Loucy (cell line): ENCODE measurements around the gene PLCL2.

ENCODE experiments used
- H2AFZ ChIP-seq: fragments of 200-600 bp; sonication (generic); 2 replicates; pipeline ENCODE4 v1.6.0; 2016; ENCODE audit warnings: antibody characterized with exemption, mild to moderate bottlenecking, low read length, moderate library complexity
- H3F3A ChIP-seq: fragments of 200-600 bp; 2 replicates; pipeline ENCODE4 v1.6.0; 2016; ENCODE audit warnings: antibody characterized with exemption, low read depth, mild to moderate bottlenecking
- H3K27me3 ChIP-seq: fragments of 200-600 bp; sonication (generic); 2 replicates; pipeline ENCODE4 v1.6.1; 2014; ENCODE audit warnings: low read length, mild to moderate bottlenecking; ENCODE audit not compliant: insufficient read depth, poor library complexity, severe bottlenecking
- H3K36me3 ChIP-seq: fragments of 200-600 bp; sonication (generic); 2 replicates; pipeline ENCODE4 v1.6.1; 2016; ENCODE audit warnings: low read length; ENCODE audit not compliant: insufficient read depth
- H3K4me1 ChIP-seq: fragments of 200-600 bp; sonication (generic); 2 replicates; pipeline ENCODE4 v1.5.1; 2014; ENCODE audit warnings: low read length, mild to moderate bottlenecking; ENCODE audit not compliant: insufficient read depth, poor library complexity, severe bottlenecking
- H3K4me2 ChIP-seq: fragments of 200-600 bp; sonication (generic); 2 replicates; pipeline ENCODE4 v1.6.0; 2014; ENCODE audit warnings: antibody characterized with exemption, low read length, low read depth, mild to moderate bottlenecking; ENCODE audit not compliant: poor library complexity, severe bottlenecking
- H3K4me3 ChIP-seq: fragments of 200-600 bp; sonication (generic); 2 replicates; pipeline ENCODE4 v1.5.1; 2014; ENCODE audit warnings: low read length, mild to moderate bottlenecking, mixed read lengths; ENCODE audit not compliant: poor library complexity, severe bottlenecking
- H3K79me2 ChIP-seq: fragments of 200-600 bp; sonication (generic); 2 replicates; pipeline ENCODE4 v1.6.1; 2014; ENCODE audit warnings: low read length; ENCODE audit not compliant: insufficient read depth
- H3K9ac ChIP-seq: fragments of 200-600 bp; sonication (generic); 2 replicates; pipeline ENCODE4 v1.6.0; 2014; ENCODE audit warnings: mild to moderate bottlenecking, low read depth, low read length, moderate library complexity; ENCODE audit not compliant: poor library complexity, severe bottlenecking
- H3K9me2 ChIP-seq: fragments of 200-600 bp; sonication (generic); replicated peaks from 2 replicates; pipeline ENCODE4 v1.6.1; 2016; ENCODE audit warnings: low read depth, low read length, mixed read lengths
- H3K9me3 ChIP-seq: fragments of 200-600 bp; sonication (generic); 2 replicates; pipeline ENCODE4 v1.6.1; 2014; ENCODE audit warnings: mild to moderate bottlenecking, antibody characterized with exemption, low read length, low read depth; ENCODE audit not compliant: insufficient read depth
- H4K20me1 ChIP-seq: fragments of 200-600 bp; sonication (generic); 2 replicates; pipeline ENCODE4 v1.6.0; 2014; ENCODE audit warnings: antibody characterized with exemption, low read length, mild to moderate bottlenecking; ENCODE audit not compliant: insufficient read depth, poor library complexity, severe bottlenecking
- CTCF ChIP-seq: fragments of 200-600 bp; sonication (generic); conservative IDR thresholded peaks from 2 replicates; pipeline ENCODE4 v1.5.1; 2014; ENCODE audit warnings: mild to moderate bottlenecking, antibody characterized with exemption, low read length
- EZH2phosphoT487 ChIP-seq: fragments of 200-600 bp; IDR thresholded peaks from 2 replicates; pipeline ENCODE4 v1.6.1; 2018; ENCODE audit warnings: antibody characterized with exemption, mild to moderate bottlenecking, moderate library complexity, borderline replicate concordance

PLCL2 gene

DNA sequence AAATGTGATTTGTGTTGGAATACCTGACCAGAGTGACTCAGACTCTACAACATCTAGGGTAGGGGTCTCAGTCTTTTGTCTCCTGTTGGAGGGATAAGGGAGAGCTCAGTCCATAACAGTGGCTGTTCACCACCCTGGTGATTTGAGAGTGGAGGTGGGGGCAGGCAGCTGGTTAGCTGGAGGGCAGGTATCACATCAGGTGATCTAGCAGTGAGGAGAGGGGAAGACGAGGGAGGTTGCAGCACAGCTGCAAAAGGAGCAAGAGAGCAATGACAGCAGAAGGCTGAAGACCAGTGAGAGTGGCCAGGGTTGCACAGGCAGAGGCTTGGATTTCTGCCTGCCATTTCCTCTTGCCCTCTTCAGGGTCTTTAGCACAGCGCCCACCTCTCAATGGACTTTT, 38.4 kb downstream of the PLCL2 start:
- no peak overlapping the region for H3K9ac ChIP-seq
- no peaks in the 10 kb centered on the region for H3K36me3 ChIP-seq
- no peak overlapping the region for H3K4me3 ChIP-seq
- no peaks in the 10 kb centered on the region for H3K9me2 ChIP-seq
- peaks cover 9% of the 10 kb centered on the region; the same call in 1 of the 2 replicates for H3K79me2 ChIP-seq
- H3K4me1 ChIP-seq, result no peaks in the 10 kb centered on the region
- peaks cover 4% of the 10 kb centered on the region; the same call in 1 of the 2 replicates for H3K9me3 ChIP-seq
- H4K20me1 ChIP-seq, result no peaks in the 10 kb centered on the region
- H3K27me3 ChIP-seq, result no peaks in the 10 kb centered on the region
- no peaks in the 10 kb centered on the region for H3F3A ChIP-seq
- no peak for TF ChIP-seq CTCF
- no peak for TF ChIP-seq EZH2phosphoT487
- no peak overlapping the region for H2AFZ ChIP-seq
- no peak overlapping the region for H3K4me2 ChIP-seq

DNA sequence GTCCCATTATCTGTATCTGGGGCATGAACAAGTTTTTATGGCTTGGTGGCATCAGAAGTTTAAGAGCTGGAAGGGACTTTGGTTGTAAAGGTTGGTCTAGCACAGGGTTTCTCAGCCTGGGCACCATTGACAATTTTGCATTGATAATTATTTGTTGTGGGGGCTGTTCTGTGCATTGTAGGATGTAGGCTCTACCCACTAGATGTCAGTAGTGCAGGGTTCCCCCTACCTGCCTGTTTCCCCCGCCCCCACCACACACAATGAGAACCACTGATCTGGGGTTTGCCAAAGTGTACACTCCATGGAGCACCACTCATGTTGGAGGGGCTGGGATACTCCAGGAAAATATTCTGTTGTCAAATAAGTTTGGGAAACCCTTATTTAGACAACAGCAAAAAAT, 42.7 kb downstream of the PLCL2 start:
- Histone ChIP-seq H3K4me1 (no peaks in the 10 kb centered on the region), H3K27me3 (no peaks in the 10 kb centered on the region), H3K79me2 (peaks cover 12% of the 10 kb centered on the region; the same call in 1 of the 2 replicates), H3K4me3 (no peak overlapping the region), H3K9me2 (no peaks in the 10 kb centered on the region), H2AFZ (no peak overlapping the region), H3F3A (no peaks in the 10 kb centered on the region), H3K9me3 (peaks cover 4% of the 10 kb centered on the region; the same call in 1 of the 2 replicates), H3K9ac (no peak overlapping the region), H4K20me1 (no peaks in the 10 kb centered on the region), H3K4me2 (no peak overlapping the region), H3K36me3 (no peaks in the 10 kb centered on the region)
- TF ChIP-seq CTCF (peak; percentile 67), EZH2phosphoT487 (no peak)

DNA sequence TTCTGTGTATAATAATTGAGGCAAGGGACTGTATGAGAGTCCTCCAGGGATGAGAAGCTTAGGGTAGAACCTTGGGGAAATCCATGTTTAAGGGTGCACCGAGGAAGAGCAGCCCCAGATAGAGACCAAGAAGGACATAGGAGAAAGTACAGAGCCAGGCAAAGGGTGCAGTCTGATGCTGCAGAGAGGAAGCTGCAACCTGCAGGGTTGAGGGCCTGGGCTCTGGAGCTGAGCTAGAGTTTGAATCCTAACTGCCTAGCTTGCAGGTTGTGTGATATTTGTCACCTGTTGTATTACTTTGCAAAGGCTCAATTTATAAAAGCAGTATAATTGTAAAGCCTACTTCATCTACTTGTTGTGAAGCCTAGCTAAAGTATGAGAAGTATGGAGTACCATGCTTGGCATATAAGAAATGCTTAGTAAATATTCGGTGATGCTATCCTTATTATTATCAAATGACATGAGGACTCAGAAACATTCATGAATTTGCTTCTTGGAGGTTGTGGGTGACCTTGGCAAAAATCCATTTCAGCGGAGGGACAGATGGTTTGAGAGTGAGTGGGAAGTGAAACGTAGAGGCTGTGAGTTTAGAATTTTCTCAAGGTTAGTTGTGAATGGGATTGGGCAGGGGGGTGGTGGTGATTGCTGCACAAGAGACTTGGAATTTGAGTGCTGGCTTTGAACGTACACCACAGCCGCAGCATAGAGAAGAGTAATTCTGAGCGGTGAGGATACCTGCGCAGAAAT, 43.8 kb downstream of the PLCL2 start:
- H3K79me2 ChIP-seq, result peaks cover 12% of the 10 kb centered on the region; the same call in 1 of the 2 replicates
- H2AFZ ChIP-seq, result no peak overlapping the region
- peaks cover 4% of the 10 kb centered on the region; the same call in 1 of the 2 replicates for H3K9me3 ChIP-seq
- H3K9ac ChIP-seq, result no peak overlapping the region
- H3K4me3 ChIP-seq, result no peak overlapping the region
- no peaks in the 10 kb centered on the region for H3K9me2 ChIP-seq
- no peaks in the 10 kb centered on the region for H3F3A ChIP-seq
- H4K20me1 ChIP-seq, result no peaks in the 10 kb centered on the region
- no peaks in the 10 kb centered on the region for H3K36me3 ChIP-seq
- no peak for TF ChIP-seq EZH2phosphoT487
- no peak for TF ChIP-seq CTCF
- H3K4me1 ChIP-seq, result peaks cover 9% of the 10 kb centered on the region
- H3K27me3 ChIP-seq, result no peaks in the 10 kb centered on the region
- no peak overlapping the region for H3K4me2 ChIP-seq
